CD4-positive, CD25-positive, alpha-beta regulatory T cell (primary cell): ENCODE measurements around the gene HACD2. TPM values are rescaled to one million over a fixed set of nuclear protein-coding genes. Genes with fewer than 3 reads are reported as not detected.

Source experiments
- ATAC-seq, 2 donors: fragments of 150-1000 bp; cut with Tn5 transposase; one replicate each; pipeline ENCODE4 v1.10.0; 2021; ENCODE audit warnings: low read depth in 2 of 2, moderate number of reproducible peaks in 2 of 2, moderate library complexity in 1 of 2
- DNase-seq, 3 donors: peaks; one replicate each; pipeline versions ENCODE4 v3.0.0 to v3.0.0-alpha.2; 2012 to 2022; ENCODE audit warnings: mixed read lengths in 1 of 3
- H3K27ac ChIP-seq: one replicate; pipeline ENCODE4 v1.7.0; 2013; ENCODE audit warnings: mild to moderate bottlenecking, low read length; ENCODE audit not compliant: insufficient read depth, poor library complexity, severe bottlenecking
- H3K27me3 ChIP-seq: one replicate; pipeline ENCODE4 v1.7.0; 2013; ENCODE audit warnings: low read length; ENCODE audit not compliant: control insufficient read depth, insufficient read depth
- H3K36me3 ChIP-seq: one replicate; pipeline ENCODE4 v1.7.0; 2013; ENCODE audit warnings: mild to moderate bottlenecking, low read length, moderate library complexity; ENCODE audit not compliant: control insufficient read depth, insufficient read depth
- H3K4me1 ChIP-seq: 2 replicates; pipeline ENCODE4 v1.7.0; 2013; ENCODE audit warnings: mild to moderate bottlenecking, low read length; ENCODE audit not compliant: insufficient read depth, control insufficient read depth, poor library complexity, severe bottlenecking
- H3K4me3 ChIP-seq: one replicate; pipeline ENCODE4 v1.7.0; 2013; ENCODE audit warnings: low read depth, mild to moderate bottlenecking, low read length, moderate library complexity
- H3K9me3 ChIP-seq, 2 experiments: 1 replicate in 1 of 2; 2 replicates in 1 of 2; pipeline ENCODE4 v1.7.0; 2013; ENCODE audit warnings: low read length in 2 of 2, mild to moderate bottlenecking in 1 of 2, moderate library complexity in 1 of 2; ENCODE audit not compliant: control insufficient read depth in 2 of 2
- H3K27ac Mint-ChIP-seq, 3 donors: one replicate each; pipeline ENCODE4 v1.8.0; 2020 to 2022; ENCODE audit warnings: mild to moderate bottlenecking in 3 of 3, mixed read lengths in 3 of 3, moderate library complexity in 2 of 3
- H3K27me3 Mint-ChIP-seq: one replicate; pipeline ENCODE4 v1.8.0; 2022; ENCODE audit warnings: mild to moderate bottlenecking, mixed read lengths
- H3K36me3 Mint-ChIP-seq: one replicate; pipeline ENCODE4 v1.8.0; 2020; ENCODE audit warnings: mixed read lengths
- H3K4me1 Mint-ChIP-seq, 4 donors: one replicate each; pipeline ENCODE4 v1.8.0; 2020 to 2022; ENCODE audit warnings: mixed read lengths in 4 of 4, mild to moderate bottlenecking in 1 of 4
- H3K4me3 Mint-ChIP-seq, 4 donors: one replicate each; pipeline ENCODE4 v1.8.0; 2020 to 2022; ENCODE audit warnings: mild to moderate bottlenecking in 4 of 4, mixed read lengths in 4 of 4, moderate library complexity in 3 of 4
- H3K9me3 Mint-ChIP-seq, 7 donors: one replicate each; pipeline ENCODE4 v1.8.0; 2020 to 2022; ENCODE audit warnings: mixed read lengths in 7 of 7, mild to moderate bottlenecking in 3 of 7, moderate library complexity in 2 of 7
- polyA plus RNA-seq, 4 donors: library from polyadenylated mRNA; unstranded; fragments of 300-500 nt; fragmentation: Illumina TruSeq; gene quantifications; one replicate each; pipeline ENCODE4 v1.2.3, GENCODE V29; 2021
- total RNA-seq: library from RNA; stranded (reverse); gene quantifications from one replicate; pipeline ENCODE4 v1.2.3, GENCODE V29; 2022

Gene HACD2
- total and polyA plus RNA-seq, 5 donors from 2014 or later: 19.8 to 28.7 (median 26.7) TPM

DNA sequence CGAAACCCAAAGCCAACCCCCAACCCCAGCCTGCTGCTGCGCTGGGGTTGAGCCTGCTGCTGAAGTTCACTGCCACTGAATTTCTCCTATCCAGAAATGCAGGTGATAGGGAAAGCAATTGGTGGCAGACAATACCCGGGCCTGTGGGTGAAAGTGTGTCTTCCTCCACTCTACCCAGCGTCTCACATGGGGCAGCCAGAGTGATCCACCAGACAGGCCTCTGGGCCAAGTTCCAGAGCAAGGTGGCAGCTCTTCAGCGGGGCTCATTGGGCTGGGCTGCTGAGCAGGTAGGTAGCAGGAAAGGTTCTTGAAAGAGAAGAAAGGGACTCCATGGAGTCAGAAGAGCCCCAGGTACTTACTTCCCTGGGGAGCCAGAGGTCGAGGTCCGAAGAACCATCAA, 141.9 kb downstream of the HACD2 start:
- Histone ChIP-seq H3K27ac (no peak overlapping the region), H3K27me3 (peaks cover 10% of the 10 kb centered on the region), H3K36me3 (no peaks in the 10 kb centered on the region), H3K9me3 (no peaks in the 10 kb centered on the region), H3K4me1 (no peaks in the 10 kb centered on the region), H3K4me3 (no peak overlapping the region)
- H3K27ac Mint-ChIP-seq: no peak overlapping the region
- H3K27me3 Mint-ChIP-seq: peaks cover 45% of the 10 kb centered on the region
- no peak for DNase-seq
- no peak overlapping the region for H3K4me3 Mint-ChIP-seq
- peaks cover 0 to 2% (median 0%) of the 10 kb centered on the region in 7 donors for H3K9me3 Mint-ChIP-seq
- no peaks in the 10 kb centered on the region for H3K36me3 Mint-ChIP-seq
- ATAC-seq: no peak
- peaks cover 0 to 8% (median 3%) of the 10 kb centered on the region in 4 donors for H3K4me1 Mint-ChIP-seq

- H3K4me1 ChIP-seq: no peaks in the 10 kb centered on the region
- no peak for DNase-seq
- Mint-ChIP-seq H3K4me1 (peaks cover 0 to 6% (median 3%) of the 10 kb centered on the region in 4 donors), H3K27me3 (peaks cover 42% of the 10 kb centered on the region), H3K4me3 (no peak overlapping the region), H3K9me3 (peaks cover 0 to 2% (median 0%) of the 10 kb centered on the region in 7 donors), H3K27ac (no peak overlapping the region), H3K36me3 (no peaks in the 10 kb centered on the region)
- H3K4me3 ChIP-seq: no peak overlapping the region
- H3K27ac ChIP-seq: no peak overlapping the region
- peaks cover 10% of the 10 kb centered on the region for H3K27me3 ChIP-seq
- no peaks in the 10 kb centered on the region for H3K9me3 ChIP-seq
- H3K36me3 ChIP-seq: no peaks in the 10 kb centered on the region
- ATAC-seq: no peak
Observed at GRCh38 chr3:123442125-123442524, 142.7 kb downstream of the HACD2 start.

Other genes with a start within 250 kb of the HACD2 start
- not detected for gene ADCY5, start 136.0 kb downstream of the HACD2 start, total RNA-seq
- gene ADCY5, start 136.0 kb downstream of the HACD2 start, polyA plus RNA-seq: under 1 TPM in 2 of 4 donors, not detected in 2; 0.08 to 0.15 TPM